Naive B cell (primary cell): Measurements from ENCODE around the gene VSTM4. TPM values are rescaled to one million over a fixed set of nuclear protein-coding genes. Genes with fewer than 3 reads are reported as not detected.

Experiments
- ATAC-seq, 2 donors: fragments of 150-1000 bp; cut with Tn5 transposase; 2 replicates each; pipeline ENCODE4 v1.10.0; 2021; ENCODE audit warnings: low read depth in 2 of 2, mild to moderate bottlenecking in 2 of 2, moderate library complexity in 2 of 2
- DNase-seq: peaks from one replicate; pipeline ENCODE4 v3.0.0; 2022
- H3K27ac Mint-ChIP-seq, 6 donors: one replicate each; pipeline ENCODE4 v1.8.0; 2020 to 2022; ENCODE audit warnings: mild to moderate bottlenecking in 6 of 6, mixed read lengths in 6 of 6, moderate library complexity in 5 of 6, inconsistent platforms in 2 of 6
- H3K27me3 Mint-ChIP-seq, 3 donors: one replicate each; pipeline ENCODE4 v1.8.0; 2021 to 2022; ENCODE audit warnings: mixed read lengths in 3 of 3, mild to moderate bottlenecking in 1 of 3
- H3K36me3 Mint-ChIP-seq, 2 donors: one replicate each; pipeline ENCODE4 v1.8.0; 2020 to 2022; ENCODE audit warnings: mixed read lengths in 2 of 2, inconsistent platforms in 1 of 2, mild to moderate bottlenecking in 1 of 2
- H3K4me1 Mint-ChIP-seq, 3 donors: one replicate each; pipeline ENCODE4 v1.8.0; 2020 to 2022; ENCODE audit warnings: mixed read lengths in 3 of 3, inconsistent platforms in 1 of 3, mild to moderate bottlenecking in 1 of 3, moderate library complexity in 1 of 3
- H3K4me3 Mint-ChIP-seq, 8 donors: one replicate each; pipeline ENCODE4 v1.8.0; 2020 to 2022; ENCODE audit warnings: mild to moderate bottlenecking in 8 of 8, mixed read lengths in 8 of 8, moderate library complexity in 8 of 8, inconsistent platforms in 2 of 8
- H3K9me3 Mint-ChIP-seq, 7 donors: one replicate each; pipeline ENCODE4 v1.8.0; 2020 to 2022; ENCODE audit warnings: mixed read lengths in 7 of 7, mild to moderate bottlenecking in 5 of 7, inconsistent platforms in 2 of 7, moderate library complexity in 1 of 7
- polyA plus RNA-seq, 6 donors: library from polyadenylated mRNA; unstranded; fragments of 300-500 nt; fragmentation: Illumina TruSeq; gene quantifications; one replicate each; pipeline ENCODE4 v1.2.3, GENCODE V29; 2021; ENCODE audit warnings: low read depth in 6 of 6

VSTM4 gene
- polyA plus RNA-seq, 6 donors from 2014 or later = 0.04 to 0.17 (median 0.11) TPM; not detected in 3

DNA sequence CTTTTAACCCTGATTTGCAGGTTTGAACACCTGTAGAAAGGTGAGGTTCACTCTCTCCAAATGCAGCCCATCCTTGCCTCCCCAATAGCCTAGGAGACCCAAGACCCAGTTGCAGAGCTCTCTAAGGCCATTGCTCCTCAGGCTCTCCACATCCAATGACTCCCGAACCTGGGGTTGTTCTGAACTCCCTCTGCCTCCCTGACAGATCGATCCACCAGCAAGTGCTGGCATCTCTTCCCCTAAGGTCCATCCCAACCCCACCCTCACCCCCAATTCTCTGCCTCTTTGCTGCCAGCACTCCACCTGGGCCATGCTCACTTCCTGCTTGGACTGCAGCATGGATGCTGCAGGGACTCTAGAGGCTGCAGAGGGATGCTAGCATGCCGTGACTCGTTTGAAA is 37.8 kb upstream of the VSTM4 start:
- DNase-seq = no peak
- H3K9me3 Mint-ChIP-seq = peaks cover 0 to 6% (median 3%) of the 10 kb centered on the region in 7 donors
- peaks cover 0 to 4% of the 10 kb centered on the region in 2 donors for H3K36me3 Mint-ChIP-seq
- no peaks in the 10 kb centered on the region for H3K4me1 Mint-ChIP-seq
- no peak for ATAC-seq
- peak overlapping the region in 1 of 8 donors; percentile 9 for H3K4me3 Mint-ChIP-seq
- H3K27ac Mint-ChIP-seq = no peak overlapping the region
- H3K27me3 Mint-ChIP-seq = peaks cover 12 to 32% (median 30%) of the 10 kb centered on the region in 3 donors

DNA sequence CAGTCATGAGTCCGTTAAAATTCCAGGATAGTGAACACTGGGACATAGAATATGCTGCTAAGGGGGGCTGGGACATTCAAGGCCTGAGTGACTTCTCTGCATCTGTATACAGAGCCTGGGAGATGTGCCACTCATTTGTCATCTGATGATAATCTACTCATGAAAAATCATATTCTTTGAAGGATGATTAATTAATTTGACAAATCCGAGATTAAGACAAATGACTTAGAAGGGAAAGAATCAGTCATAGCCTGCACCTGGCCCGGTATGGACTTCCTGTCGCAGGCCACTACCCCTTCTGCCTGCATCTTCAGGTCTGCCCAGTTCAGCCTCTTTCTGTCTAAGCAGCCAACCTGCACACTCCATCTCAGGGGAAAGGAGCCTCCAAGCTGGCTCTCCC is 37.3 kb upstream of the VSTM4 start:
- H3K36me3 Mint-ChIP-seq = peaks cover 0 to 5% of the 10 kb centered on the region in 2 donors
- no peaks in the 10 kb centered on the region for H3K4me1 Mint-ChIP-seq
- H3K27me3 Mint-ChIP-seq = peaks cover 12 to 34% (median 28%) of the 10 kb centered on the region in 3 donors
- H3K9me3 Mint-ChIP-seq = peaks cover 0 to 10% (median 6%) of the 10 kb centered on the region in 7 donors
- no peak for ATAC-seq
- DNase-seq = no peak
- H3K4me3 Mint-ChIP-seq = peak overlapping the region in 1 of 8 donors; percentile 9
- H3K27ac Mint-ChIP-seq = no peak overlapping the region

DNA sequence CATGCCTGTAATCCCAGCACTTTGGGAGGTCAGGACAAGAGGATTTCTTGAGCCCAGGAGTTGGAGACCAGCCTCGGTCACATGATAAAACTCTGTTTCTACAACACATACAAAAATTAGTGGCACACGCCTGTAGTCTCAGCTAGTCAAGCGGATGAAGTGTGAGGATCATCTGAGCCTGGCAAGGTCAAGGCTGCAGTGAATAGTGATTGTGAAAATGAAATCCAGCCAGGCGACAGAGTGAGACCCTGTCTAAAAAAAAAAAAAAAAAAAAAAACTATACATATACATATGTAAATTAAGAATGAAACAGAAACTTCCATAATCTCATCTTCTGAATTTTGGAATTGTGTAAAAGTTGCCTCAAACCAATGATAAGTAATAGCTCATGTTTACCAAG is 36.7 kb upstream of the VSTM4 start:
- Mint-ChIP-seq H3K36me3 (peaks cover 0 to 5% of the 10 kb centered on the region in 2 donors), H3K4me1 (no peaks in the 10 kb centered on the region), H3K27me3 (peaks cover 12 to 31% (median 25%) of the 10 kb centered on the region in 3 donors), H3K4me3 (no peak overlapping the region), H3K9me3 (peaks cover 0 to 16% (median 10%) of the 10 kb centered on the region in 7 donors), H3K27ac (no peak overlapping the region)
- DNase-seq (no peak), ATAC-seq (no peak)

DNA sequence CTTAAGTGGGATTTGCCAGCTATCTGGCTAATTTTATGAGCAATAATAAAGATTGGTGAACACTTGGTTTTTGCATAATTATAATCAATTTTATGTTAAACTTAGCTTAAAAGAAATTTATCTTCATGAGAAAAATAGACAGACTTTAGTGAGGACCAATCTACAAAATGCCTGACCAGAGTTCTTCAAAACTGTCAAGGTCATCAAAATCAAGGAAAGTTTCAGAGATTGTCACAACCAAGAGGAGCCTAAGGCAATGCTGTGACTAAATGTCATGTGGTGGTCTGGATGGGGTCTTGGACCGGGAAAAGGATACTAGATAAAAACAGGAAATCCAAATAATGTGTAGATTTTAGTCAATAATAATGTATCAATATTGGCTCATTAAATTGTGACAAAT is 36.2 kb upstream of the VSTM4 start:
- Mint-ChIP-seq H3K4me3 (no peak overlapping the region), H3K27ac (no peak overlapping the region), H3K36me3 (peaks cover 0 to 5% of the 10 kb centered on the region in 2 donors), H3K9me3 (peaks cover 0 to 19% (median 10%) of the 10 kb centered on the region in 7 donors), H3K4me1 (no peaks in the 10 kb centered on the region), H3K27me3 (peaks cover 12 to 31% (median 26%) of the 10 kb centered on the region in 3 donors)
- ATAC-seq = no peak
- DNase-seq = no peak

DNA sequence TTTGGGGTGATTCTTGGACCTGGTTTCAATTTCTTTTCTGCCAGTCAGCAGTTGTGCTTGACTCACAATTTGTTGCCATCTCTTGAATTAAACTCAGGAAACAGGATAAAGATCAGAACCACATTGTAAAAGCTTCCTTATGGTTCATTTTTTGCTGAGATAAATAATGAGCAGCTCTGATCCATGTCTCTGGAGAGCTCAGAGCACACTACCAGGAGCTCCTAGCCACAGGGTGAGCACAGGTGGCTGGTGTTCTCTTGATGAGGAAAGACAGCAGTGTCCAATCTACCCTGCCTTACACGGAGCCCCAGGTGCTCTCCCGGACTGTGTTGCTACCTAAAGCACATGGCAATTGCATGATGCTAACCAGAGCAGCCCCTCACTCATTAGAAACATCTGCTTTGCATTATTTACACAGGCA is 35.7 kb upstream of the VSTM4 start:
- Mint-ChIP-seq H3K27ac (no peak overlapping the region), H3K4me1 (no peaks in the 10 kb centered on the region), H3K36me3 (peaks cover 0 to 5% of the 10 kb centered on the region in 2 donors), H3K27me3 (peaks cover 16 to 35% (median 26%) of the 10 kb centered on the region in 3 donors), H3K9me3 (peaks cover 0 to 23% (median 10%) of the 10 kb centered on the region in 7 donors), H3K4me3 (no peak overlapping the region)
- ATAC-seq (no peak), DNase-seq (no peak)

DNA sequence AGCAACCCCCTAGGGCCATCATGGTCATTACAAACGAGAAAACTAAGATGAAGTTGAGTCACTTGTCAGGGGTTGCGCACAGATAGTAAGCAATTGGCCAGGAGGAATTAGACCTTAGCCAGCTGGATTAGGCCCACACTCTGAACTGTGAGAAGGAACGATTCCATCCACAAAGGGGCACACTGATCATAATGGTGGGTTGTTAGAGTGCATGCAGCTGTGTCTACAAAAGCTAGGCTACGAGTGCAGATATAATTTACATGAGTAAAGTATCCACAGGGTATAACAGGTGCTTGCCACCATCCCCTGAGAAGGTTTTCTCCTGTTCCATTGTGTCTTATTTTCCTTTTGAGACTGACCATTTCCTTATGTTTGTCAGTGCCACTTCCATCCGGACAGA is 35.1 kb upstream of the VSTM4 start:
- Mint-ChIP-seq H3K27ac (no peak overlapping the region), H3K9me3 (peaks cover 0 to 28% (median 10%) of the 10 kb centered on the region in 7 donors), H3K36me3 (peaks cover 0 to 5% of the 10 kb centered on the region in 2 donors), H3K27me3 (peaks cover 21 to 41% (median 26%) of the 10 kb centered on the region in 3 donors), H3K4me3 (no peak overlapping the region), H3K4me1 (no peaks in the 10 kb centered on the region)
- no peak for DNase-seq
- ATAC-seq = no peak

DNA sequence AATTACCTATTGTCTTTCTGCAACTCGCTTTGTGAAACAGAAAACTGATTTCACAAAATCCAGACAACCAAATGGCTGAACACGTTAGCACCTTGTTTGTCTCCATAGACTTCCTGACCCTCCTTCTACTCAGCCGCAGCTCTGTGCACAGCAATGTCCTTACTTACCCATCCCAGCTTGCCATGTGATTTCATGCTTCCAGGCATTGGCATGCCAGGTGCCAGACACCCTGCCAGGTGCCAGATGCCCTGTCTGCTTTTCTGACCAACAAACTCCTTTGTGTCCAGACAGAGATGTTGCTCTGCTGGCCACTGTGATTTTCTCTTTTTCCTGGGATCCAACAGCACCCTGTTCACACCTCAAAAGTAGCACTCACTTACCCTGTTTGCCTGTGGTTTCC is 34.6 kb upstream of the VSTM4 start:
- DNase-seq = no peak
- Mint-ChIP-seq H3K27me3 (peaks cover 25 to 44% (median 27%) of the 10 kb centered on the region in 3 donors), H3K27ac (no peak overlapping the region), H3K4me1 (no peaks in the 10 kb centered on the region), H3K4me3 (no peak overlapping the region), H3K9me3 (peaks cover 0 to 28% (median 10%) of the 10 kb centered on the region in 7 donors), H3K36me3 (peaks cover 0 to 5% of the 10 kb centered on the region in 2 donors)
- ATAC-seq = no peak

DNA sequence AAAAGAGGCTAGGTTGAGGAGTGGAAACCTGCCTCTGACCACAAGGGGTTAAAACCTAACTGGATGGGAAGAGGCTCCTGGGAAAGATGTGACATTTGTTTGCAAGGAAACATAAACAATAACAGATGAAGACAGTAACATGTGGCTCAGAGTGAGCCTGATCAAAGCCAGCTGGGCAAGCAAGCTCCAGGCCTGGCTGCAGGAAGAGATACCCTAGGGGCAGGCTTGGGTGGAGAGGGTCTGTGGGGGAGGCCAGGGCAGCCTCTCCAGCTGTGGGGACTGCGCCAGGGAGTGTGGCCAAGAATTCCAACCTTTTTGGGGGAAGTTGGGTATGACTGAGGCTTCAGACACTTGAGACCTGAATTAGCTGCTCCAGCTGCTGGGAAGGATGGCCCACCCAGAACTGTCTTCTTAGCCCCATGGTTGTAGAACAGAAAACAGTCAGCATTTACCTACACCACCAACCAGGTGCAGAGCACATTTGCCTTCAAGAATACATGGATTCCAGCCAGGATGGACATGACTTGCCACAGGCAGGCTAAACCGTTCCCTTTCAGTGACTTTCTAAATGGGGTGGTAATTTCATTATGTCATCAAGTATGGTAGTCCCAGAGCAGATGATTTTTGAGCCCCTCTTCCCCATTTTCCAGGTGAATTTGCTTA is 28.9 kb upstream of the VSTM4 start:
- Mint-ChIP-seq H3K4me1 (peaks cover 0 to 4% (median 0%) of the 10 kb centered on the region in 3 donors), H3K27ac (peak overlapping the region in 1 of 6 donors; percentile 47), H3K36me3 (peaks cover 0 to 5% of the 10 kb centered on the region in 2 donors), H3K4me3 (no peak overlapping the region), H3K27me3 (peaks cover 9 to 26% (median 19%) of the 10 kb centered on the region in 3 donors), H3K9me3 (peaks cover 0 to 28% (median 10%) of the 10 kb centered on the region in 7 donors)
- DNase-seq (no peak), ATAC-seq (no peak)

DNA sequence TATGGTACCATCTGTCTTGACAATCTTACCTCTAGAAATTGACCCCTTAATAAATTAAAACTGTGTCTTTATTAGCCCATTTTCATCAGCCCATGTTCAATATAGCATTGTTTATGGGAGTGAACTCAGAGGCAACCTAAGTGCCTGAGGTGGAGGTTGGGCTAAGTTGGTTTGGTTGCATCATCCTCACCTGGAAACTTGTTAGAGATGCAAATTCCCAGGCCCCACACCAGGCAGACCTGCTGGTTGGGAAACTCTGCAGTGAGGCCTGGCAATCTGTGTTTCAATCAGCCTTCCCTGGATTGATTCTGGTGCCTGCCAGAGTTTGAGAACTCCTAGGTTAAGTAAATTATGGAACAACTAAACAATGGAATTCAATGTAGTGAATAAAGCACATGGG is 27.9 kb upstream of the VSTM4 start:
- DNase-seq (no peak), ATAC-seq (no peak)
- no peak overlapping the region for H3K4me3 Mint-ChIP-seq
- H3K36me3 Mint-ChIP-seq = peaks cover 0 to 2% of the 10 kb centered on the region in 2 donors
- H3K27me3 Mint-ChIP-seq = peaks cover 5 to 23% (median 19%) of the 10 kb centered on the region in 3 donors
- H3K9me3 Mint-ChIP-seq = peaks cover 0 to 24% (median 9%) of the 10 kb centered on the region in 7 donors
- peaks cover 0 to 4% (median 0%) of the 10 kb centered on the region in 3 donors for H3K4me1 Mint-ChIP-seq
- no peak overlapping the region for H3K27ac Mint-ChIP-seq

DNA sequence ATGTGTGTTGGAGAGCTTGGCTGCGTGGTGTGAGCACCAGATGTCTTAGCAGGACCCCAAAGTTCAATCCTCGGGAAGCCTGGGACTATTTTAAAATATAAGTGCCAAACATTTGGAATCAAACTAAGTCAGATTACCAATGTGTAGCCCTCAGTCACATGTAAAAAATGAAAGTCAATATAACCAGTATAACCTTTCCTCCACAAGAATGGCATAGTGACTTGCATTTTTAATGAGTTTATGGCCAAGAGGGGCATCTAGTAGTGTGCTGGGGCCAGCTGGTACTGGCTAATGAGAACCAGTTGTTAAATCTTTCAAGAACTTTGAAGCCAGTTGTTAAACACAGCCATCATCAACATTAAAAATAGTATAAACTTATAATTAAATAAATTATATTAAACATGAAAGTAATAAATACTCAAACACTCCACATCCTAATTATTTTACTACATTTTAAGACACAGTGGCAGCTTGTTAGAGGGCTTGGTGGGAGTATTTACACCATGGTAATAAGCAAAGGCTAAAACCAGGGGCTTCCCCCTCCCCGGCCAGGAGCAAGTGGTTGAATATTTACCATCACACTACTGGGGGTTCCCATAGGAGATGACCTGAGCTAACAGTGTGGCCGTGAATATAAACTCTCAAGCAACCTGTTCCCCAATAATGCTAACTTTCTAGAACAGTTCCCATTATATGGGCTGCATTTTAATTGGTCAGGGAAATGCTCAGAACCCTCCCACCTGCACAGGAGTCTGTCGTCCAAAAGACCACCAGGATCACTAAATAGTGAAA is 26.4 kb upstream of the VSTM4 start:
- DNase-seq (no peak), ATAC-seq (no peak)
- Mint-ChIP-seq H3K36me3 (no peaks in the 10 kb centered on the region), H3K4me3 (no peak overlapping the region), H3K27ac (no peak overlapping the region), H3K9me3 (peaks cover 0 to 10% (median 0%) of the 10 kb centered on the region in 7 donors), H3K4me1 (peaks cover 0 to 8% (median 5%) of the 10 kb centered on the region in 3 donors), H3K27me3 (peaks cover 0 to 19% (median 18%) of the 10 kb centered on the region in 3 donors)

DNA sequence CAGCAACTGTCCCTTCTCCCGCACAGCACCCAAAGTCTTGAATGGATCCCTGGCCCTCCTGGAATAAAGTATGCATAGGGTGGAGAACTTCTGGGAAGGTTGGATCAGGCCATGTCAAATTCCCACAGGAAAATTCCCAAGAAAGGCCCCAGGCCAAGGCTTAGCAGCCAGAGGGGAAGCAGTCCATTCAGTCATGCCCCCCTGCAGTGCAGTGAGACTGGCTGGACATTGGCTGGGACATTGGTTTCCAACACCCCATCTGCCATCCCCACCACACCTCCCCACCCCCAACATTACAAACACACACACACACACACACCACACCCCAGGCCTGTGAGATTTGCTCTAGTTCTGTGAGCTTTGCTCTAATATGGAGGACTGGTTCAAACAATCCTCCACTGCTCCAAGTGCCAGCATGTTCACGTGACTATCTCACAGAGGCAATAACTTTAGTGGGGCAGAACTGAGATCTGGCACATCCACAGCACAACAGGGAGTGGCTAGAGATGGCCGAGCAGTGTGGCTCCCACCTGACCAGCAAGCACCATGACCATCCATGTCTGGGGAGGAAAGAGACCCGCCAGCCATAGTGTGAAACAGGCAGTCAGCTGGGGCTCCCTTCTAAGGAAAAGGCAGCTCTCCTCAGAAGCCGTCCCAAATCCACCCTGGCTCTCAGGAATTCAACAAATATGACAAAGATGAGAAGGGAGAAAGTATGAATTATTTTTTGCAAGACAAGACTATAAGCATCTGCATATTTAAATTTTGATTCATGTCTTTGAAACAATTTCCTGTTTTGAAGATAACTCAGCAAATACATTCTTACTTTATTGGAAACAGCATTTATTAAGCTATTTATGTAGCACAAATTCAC is 25.2 kb upstream of the VSTM4 start:
- peaks cover 10 to 14% (median 12%) of the 10 kb centered on the region in 3 donors for H3K4me1 Mint-ChIP-seq
- H3K27ac Mint-ChIP-seq = no peak overlapping the region
- peaks cover 0 to 11% (median 9%) of the 10 kb centered on the region in 3 donors for H3K27me3 Mint-ChIP-seq
- H3K9me3 Mint-ChIP-seq = peaks cover 0 to 7% (median 4%) of the 10 kb centered on the region in 7 donors
- H3K36me3 Mint-ChIP-seq = no peaks in the 10 kb centered on the region
- no peak for DNase-seq
- ATAC-seq = no peak
- H3K4me3 Mint-ChIP-seq = no peak overlapping the region

DNA sequence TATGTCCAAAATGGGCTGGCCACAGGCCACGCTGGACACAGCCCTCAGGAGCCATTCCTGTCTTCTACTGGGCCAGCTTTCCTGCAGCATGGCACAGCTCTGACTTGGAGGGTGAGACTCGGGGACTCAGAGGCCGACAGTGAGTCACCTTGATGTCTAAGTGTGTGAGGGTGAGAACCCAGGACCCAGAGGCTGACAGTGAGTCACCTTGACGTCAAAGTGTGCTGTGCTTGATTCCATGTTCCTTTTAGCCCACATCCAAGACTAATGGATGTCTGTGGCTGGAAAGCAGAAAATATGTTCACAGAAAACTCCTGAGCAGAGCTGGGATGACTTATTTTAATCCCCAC is 24.5 kb upstream of the VSTM4 start:
- peaks cover 0 to 5% (median 5%) of the 10 kb centered on the region in 3 donors for H3K27me3 Mint-ChIP-seq
- H3K4me3 Mint-ChIP-seq = no peak overlapping the region
- H3K9me3 Mint-ChIP-seq = peaks cover 0 to 7% (median 4%) of the 10 kb centered on the region in 7 donors
- peaks cover 17 to 21% (median 20%) of the 10 kb centered on the region in 3 donors for H3K4me1 Mint-ChIP-seq
- peak overlapping the region in 1 of 6 donors; percentile 36 for H3K27ac Mint-ChIP-seq
- no peaks in the 10 kb centered on the region for H3K36me3 Mint-ChIP-seq
- DNase-seq = no peak
- ATAC-seq = no peak
